T-cell (primary cell): ENCODE data around the gene FYN. TPM values are rescaled to one million over a fixed set of nuclear protein-coding genes. Genes with fewer than 3 reads are reported as not detected.
A peak's percentile ranks its signal among the peaks of the same experiment; 100 is the strongest.

Experiments
- ATAC-seq, 4 experiments: fragments of 200-7000 bp in 3 of 4; fragments of 150-1000 bp in 1 of 4; cut with Tn5 transposase; replicated peaks in 1 of 4; 1 replicate in 3 of 4; 2 replicates in 1 of 4; pipeline ENCODE4 v1.10.0; 2021; ENCODE audit warnings: moderate library complexity in 3 of 4, mild to moderate bottlenecking in 2 of 4, moderate number of reproducible peaks in 1 of 4
- CTCF ChIA-PET, 2 donors: fragments of 300-600 bp; sonication (Branson Sonifier 250); formaldehyde crosslinking; loops; one replicate each; lab custom pipeline; 2022; ENCODE audit warnings: antibody characterized with exemption in 2 of 2; lab: Charles Lee
- POLR2A ChIA-PET, 2 donors: fragments of 300-600 bp; sonication (Branson Sonifier 250); formaldehyde crosslinking; loops; one replicate each; lab custom pipeline; 2022; ENCODE audit warnings: antibody characterized with exemption in 2 of 2; lab: Charles Lee
- DNase-seq, 35 experiments: peaks; one replicate each; pipeline versions ENCODE4 v3.0.0 to v3.0.0-alpha.2; 2013 to 2023
- H3K27ac ChIP-seq: one replicate; pipeline ENCODE4 v1.5.1; 2013; ENCODE audit warnings: low read length
- H3K27me3 ChIP-seq, 2 experiments: replicated peaks in 1 of 2; 1 replicate in 1 of 2; 2 replicates in 1 of 2; pipeline versions ENCODE4 v1.6.1 to v1.7.0; 2013; ENCODE audit warnings: low read length in 1 of 2, mixed read lengths in 1 of 2; ENCODE audit not compliant: control insufficient read depth in 2 of 2, insufficient read depth in 2 of 2; ENCODE audit errors: extremely low read depth in 1 of 2
- H3K36me3 ChIP-seq, 2 donors: 1 replicate in 1 of 2; 2 replicates in 1 of 2; pipeline versions ENCODE4 v1.6.1 to v1.7.0; 2013; ENCODE audit warnings: low read length in 1 of 2; ENCODE audit not compliant: control insufficient read depth in 2 of 2, insufficient read depth in 1 of 2; ENCODE audit errors: extremely low read depth in 1 of 2
- H3K4me1 ChIP-seq, 2 experiments: 1 replicate in 1 of 2; 2 replicates in 1 of 2; pipeline versions ENCODE4 v1.6.1 to v1.7.0; 2013; ENCODE audit warnings: low read length in 2 of 2, mixed read lengths in 1 of 2; ENCODE audit not compliant: insufficient read depth in 2 of 2, control insufficient read depth in 1 of 2; ENCODE audit errors: extremely low read depth in 1 of 2
- H3K4me3 ChIP-seq, 2 donors: 1 replicate in 1 of 2; 2 replicates in 1 of 2; pipeline versions ENCODE4 v1.5.1 to v1.7.0; 2013; ENCODE audit warnings: mild to moderate bottlenecking in 2 of 2, low read length in 1 of 2, moderate library complexity in 1 of 2; ENCODE audit not compliant: control insufficient read depth in 1 of 2; ENCODE audit errors: extremely low read depth in 1 of 2
- H3K9me3 ChIP-seq: 2 replicates; pipeline ENCODE4 v1.7.0; 2013
- H3K27ac Mint-ChIP-seq, 2 donors: one replicate each; pipeline ENCODE4 v1.8.0; 2020 to 2021; ENCODE audit warnings: mild to moderate bottlenecking in 2 of 2, mixed read lengths in 2 of 2
- H3K27me3 Mint-ChIP-seq, 2 donors: one replicate each; pipeline ENCODE4 v1.8.0; 2021 to 2022; ENCODE audit warnings: mixed read lengths in 2 of 2
- H3K36me3 Mint-ChIP-seq: one replicate; pipeline ENCODE4 v1.8.0; 2021; ENCODE audit warnings: mixed read lengths
- H3K4me1 Mint-ChIP-seq, 3 donors: one replicate each; pipeline ENCODE4 v1.8.0; 2020 to 2022; ENCODE audit warnings: mixed read lengths in 3 of 3, mild to moderate bottlenecking in 1 of 3
- H3K4me3 Mint-ChIP-seq, 3 donors: one replicate each; pipeline ENCODE4 v1.8.0; 2020 to 2022; ENCODE audit warnings: mild to moderate bottlenecking in 3 of 3, mixed read lengths in 3 of 3, moderate library complexity in 3 of 3
- H3K9me3 Mint-ChIP-seq, 3 donors: one replicate each; pipeline ENCODE4 v1.8.0; 2020 to 2022; ENCODE audit warnings: mixed read lengths in 3 of 3
- WGBS: methylation state at CpG from one replicate; pipeline ENCODE4 v1.1.5; 2013; ENCODE audit warnings: missing lambda C conversion rate; ENCODE audit not compliant: insufficient coverage; 5-methylcytosine and 5-hydroxymethylcytosine counted together
- total RNA-seq, 35 experiments: library from RNA in 6 of 35; stranded (reverse) in 6 of 35; fragments of 120-200 nt in 1 of 35; gene quantifications; one replicate each; pipeline versions ENCODE4 v1.2.1 to v1.2.4 and lab custom pipeline; 2013 to 2026

FYN gene
- total RNA-seq, 5 donors from 2014 or later (not counting 1 experiment from before 2014, with no cell fraction given) = 466 to 573 (median 534) TPM

DNA sequence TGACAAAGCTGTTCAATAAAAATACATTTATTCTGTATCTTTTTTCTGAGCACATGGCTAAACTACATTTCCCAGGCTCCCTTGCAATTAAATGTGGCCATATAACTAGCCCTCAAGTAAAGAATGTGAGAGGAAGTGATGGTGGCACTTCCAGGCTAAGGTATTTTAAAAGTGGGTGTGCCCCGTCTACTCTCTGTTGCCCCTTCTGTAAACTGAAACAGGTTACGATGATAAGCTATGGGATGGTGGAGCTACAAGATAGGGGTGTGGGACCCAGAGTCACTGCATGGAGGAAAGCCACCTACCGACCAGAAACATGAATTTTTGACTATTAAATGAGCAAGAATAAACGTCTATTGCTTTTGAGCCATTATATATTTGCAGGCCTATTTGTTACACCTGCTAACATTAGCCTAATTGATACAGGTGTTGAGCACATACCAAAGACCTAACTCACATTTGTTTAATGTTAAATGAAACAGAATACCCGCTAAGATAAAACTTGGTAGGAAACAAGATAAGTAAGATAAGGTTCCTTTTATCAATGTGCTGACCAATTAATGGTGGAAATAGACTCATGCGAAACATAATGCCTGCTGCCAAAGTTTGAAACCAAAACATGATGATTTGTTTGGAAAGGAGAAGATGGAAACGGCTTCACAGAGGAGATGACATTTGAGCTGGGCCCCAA, 3.1 kb downstream of the FYN start:
- WGBS = 60% methylated on average over 1 of the region's 7 CpGs
- peak overlapping the region; percentile 80 for H3K27ac ChIP-seq
- Mint-ChIP-seq H3K9me3 (no peaks in the 10 kb centered on the region), H3K27me3 (no peaks in the 10 kb centered on the region), H3K4me1 (peaks cover 73 to 81% (median 73%) of the 10 kb centered on the region in 3 donors), H3K4me3 (peak overlapping the region; percentile 96 to 99 (median 98)), H3K36me3 (peaks cover 12% of the 10 kb centered on the region), H3K27ac (peak overlapping the region; percentile 80 to 94)
- no peaks in the 10 kb centered on the region for H3K36me3 ChIP-seq
- no peaks in the 10 kb centered on the region for H3K27me3 ChIP-seq
- ChIA-PET POLR2A (interaction anchor here (0.6 to 1.2 kb wide), 7 partner anchors 15 to 119 kb away, joined by 3 to 6 read pairs (median 3); no protein-coding TSS in a partner anchor), CTCF (interaction anchor here in 1 of 2 donors (0.5 to 3.5 kb wide), 12 partner anchors 12 to 160 kb away, joined by 3 to 13 read pairs (median 4); no protein-coding TSS in a partner anchor)
- peaks cover 43 to 56% of the 10 kb centered on the region in 2 experiments for H3K4me1 ChIP-seq
- peak overlapping the region; percentile 46 to 77 for H3K4me3 ChIP-seq
- H3K9me3 ChIP-seq = no peaks in the 10 kb centered on the region
- ATAC-seq (no peak), DNase-seq (peak in 2 of 35 experiments; percentile 24 to 54)

GRCh38 chr6:111866857-111867256, 6.4 kb downstream of the FYN start:
- ChIA-PET CTCF (interaction anchor here in 1 of 2 donors (0.6 to 1.2 kb wide), 3 partner anchors 9 to 156 kb away, joined by 3 to 5 read pairs (median 5); no protein-coding TSS in a partner anchor), POLR2A (interaction anchor here in 1 of 2 donors (0.7 to 1.0 kb wide), 2 partner anchors 50 to 63 kb away, joined by 6 to 10 read pairs; no protein-coding TSS in a partner anchor)
- DNase-seq = no peak
- Histone ChIP-seq H3K27ac (no peak overlapping the region), H3K4me3 (peak overlapping the region in 1 of 2 donors; percentile 11), H3K9me3 (no peaks in the 10 kb centered on the region), H3K27me3 (no peaks in the 10 kb centered on the region), H3K36me3 (peaks cover 0 to 6% of the 10 kb centered on the region in 2 donors), H3K4me1 (peaks cover 67 to 75% of the 10 kb centered on the region in 2 experiments)
- Mint-ChIP-seq H3K27ac (peak overlapping the region; percentile 66 to 80), H3K4me3 (peak overlapping the region; percentile 28 to 99 (median 43)), H3K27me3 (no peaks in the 10 kb centered on the region), H3K4me1 (peaks cover 91 to 97% (median 93%) of the 10 kb centered on the region in 3 donors), H3K36me3 (peaks cover 28% of the 10 kb centered on the region), H3K9me3 (no peaks in the 10 kb centered on the region)
- ATAC-seq = no peak
- WGBS = 92% methylated on average over 1 of the region's 2 CpGs

DNA sequence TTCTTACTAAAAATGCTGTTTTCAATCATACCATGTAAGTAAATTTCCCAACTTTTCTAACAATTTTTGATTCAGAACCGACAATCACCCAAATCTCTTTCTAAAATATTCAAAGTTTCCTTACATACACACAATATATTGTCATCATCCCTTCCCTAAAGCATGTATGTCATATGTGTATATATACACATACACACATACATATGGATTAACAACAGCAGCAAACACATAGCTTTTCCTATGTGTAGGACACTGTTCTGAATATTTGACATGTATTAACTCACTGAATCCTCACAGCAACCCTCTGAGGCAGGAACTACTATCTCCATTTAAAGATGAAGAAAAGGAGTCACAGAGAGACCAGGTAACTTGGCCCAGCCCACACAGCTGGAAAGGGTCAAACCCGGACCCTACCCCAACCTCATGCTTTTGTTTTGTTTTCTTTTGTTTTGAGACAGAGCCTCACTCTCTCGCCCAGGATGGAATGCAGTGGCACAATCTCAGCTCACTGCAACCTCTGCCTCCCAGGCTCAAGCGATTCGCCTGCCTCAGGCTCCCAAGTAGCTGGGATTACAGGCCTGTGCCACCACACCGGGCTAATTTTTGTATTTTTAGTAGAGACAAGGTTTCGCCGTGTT, 7.2 kb downstream of the FYN start:
- DNase-seq = no peak
- H3K27me3 ChIP-seq = no peaks in the 10 kb centered on the region
- H3K4me3 Mint-ChIP-seq = peak overlapping the region; percentile 28 to 99 (median 66)
- no peaks in the 10 kb centered on the region for H3K9me3 ChIP-seq
- POLR2A ChIA-PET = interaction anchor here (0.5 to 0.6 kb wide), 3 partner anchors 29 to 68 kb away, joined by 3 to 11 read pairs (median 3); no protein-coding TSS in a partner anchor
- no peaks in the 10 kb centered on the region for H3K27me3 Mint-ChIP-seq
- no peak for ATAC-seq
- peaks cover 97 to 100% (median 99%) of the 10 kb centered on the region in 3 donors for H3K4me1 Mint-ChIP-seq
- peaks cover 28% of the 10 kb centered on the region for H3K36me3 Mint-ChIP-seq
- 69% methylated on average over 5 of the region's 8 CpGs for WGBS
- H3K4me1 ChIP-seq = peaks cover 71 to 82% of the 10 kb centered on the region in 2 experiments
- H3K36me3 ChIP-seq = peaks cover 0 to 6% of the 10 kb centered on the region in 2 donors
- peak overlapping the region; percentile 35 for H3K27ac ChIP-seq
- no peaks in the 10 kb centered on the region for H3K9me3 Mint-ChIP-seq
- peak overlapping the region; percentile 79 to 84 for H3K27ac Mint-ChIP-seq
- CTCF ChIA-PET = interaction anchor here (1.0 to 1.7 kb wide), 4 partner anchors 21 to 177 kb away, joined by 3 to 7 read pairs (median 5); no protein-coding TSS in a partner anchor
- H3K4me3 ChIP-seq = no peak overlapping the region

- 74% methylated on average over 4 of the region's 6 CpGs for WGBS
- H3K4me3 Mint-ChIP-seq = peak overlapping the region; percentile 7 to 99 (median 66)
- H3K27ac Mint-ChIP-seq = peak overlapping the region; percentile 50 to 79
- no peak for DNase-seq
- Histone ChIP-seq H3K36me3 (peaks cover 0 to 6% of the 10 kb centered on the region in 2 donors), H3K4me1 (peaks cover 71 to 83% of the 10 kb centered on the region in 2 experiments), H3K27me3 (no peaks in the 10 kb centered on the region), H3K27ac (peak overlapping the region; percentile 35), H3K4me3 (no peak overlapping the region), H3K9me3 (no peaks in the 10 kb centered on the region)
- ChIA-PET POLR2A (interaction anchor here (0.5 to 0.8 kb wide), 7 partner anchors 10 to 683 kb away, joined by 3 to 6 read pairs (median 4); no protein-coding TSS in a partner anchor), CTCF (interaction anchor here (0.6 to 1.7 kb wide), 6 partner anchors 10 to 178 kb away, joined by 3 to 7 read pairs (median 4); no protein-coding TSS in a partner anchor)
- peak in 1 of 4 experiments; percentile 9 for ATAC-seq
- H3K9me3 Mint-ChIP-seq = no peaks in the 10 kb centered on the region
- H3K36me3 Mint-ChIP-seq = peaks cover 28% of the 10 kb centered on the region
- H3K27me3 Mint-ChIP-seq = no peaks in the 10 kb centered on the region
- peaks cover 98 to 100% (median 100%) of the 10 kb centered on the region in 3 donors for H3K4me1 Mint-ChIP-seq
These were observed 8.1 kb downstream of the FYN start for GRCh38 chr6:111865049-111865585.

- H3K27me3 Mint-ChIP-seq = no peaks in the 10 kb centered on the region
These were observed 8.9 kb downstream of the FYN start for GRCh38 chr6:111864138-111865048.

More at GRCh38 chr6:111864138-111865048, 8.9 kb downstream of the FYN start:
- ChIA-PET POLR2A (interaction anchor here (0.5 to 0.8 kb wide), 3 partner anchors 10 to 682 kb away, joined by 4 to 6 read pairs (median 4); no protein-coding TSS in a partner anchor), CTCF (interaction anchor here (0.6 to 1.7 kb wide), 7 partner anchors 10 to 179 kb away, joined by 3 to 7 read pairs (median 4); no protein-coding TSS in a partner anchor)
- ATAC-seq (peak in 1 of 4 experiments; percentile 11), DNase-seq (no peak)
- peaks cover 72 to 86% of the 10 kb centered on the region in 2 experiments for H3K4me1 ChIP-seq
- peak overlapping the region; percentile 34 to 99 (median 55) for H3K4me3 Mint-ChIP-seq
- no peaks in the 10 kb centered on the region for H3K27me3 ChIP-seq
- H3K4me3 ChIP-seq = no peak overlapping the region
- peaks cover 29% of the 10 kb centered on the region for H3K36me3 Mint-ChIP-seq
- H3K27ac Mint-ChIP-seq = peak overlapping the region; percentile 81 to 82
- peak overlapping the region; percentile 13 for H3K27ac ChIP-seq
- H3K36me3 ChIP-seq = peaks cover 0 to 6% of the 10 kb centered on the region in 2 donors
- H3K9me3 ChIP-seq = no peaks in the 10 kb centered on the region
- WGBS = 0% methylated on average over 1 of the region's 6 CpGs
- peaks cover 98 to 100% (median 100%) of the 10 kb centered on the region in 3 donors for H3K4me1 Mint-ChIP-seq
- no peaks in the 10 kb centered on the region for H3K9me3 Mint-ChIP-seq
